ENCODE results near the gene UHRF2. TPM values are rescaled to one million over a fixed set of nuclear protein-coding genes. Genes with fewer than 3 reads are reported as not detected.

The UHRF2 gene
- total RNA-seq, 2 donors from 2014 or later, result 15.2 TPM

GRCh38 chr9:6417186-6417585 is 4.2 kb downstream of the UHRF2 start:
- H3K36me3 ChIP-seq, result no peaks in the 10 kb centered on the region
- TF ChIP-seq CTCF (IDR thresholded peaks at IDR 0.05), result no peak
- H3K4me3 ChIP-seq, result no peak overlapping the region
- H3K27me3 ChIP-seq, result no peaks in the 10 kb centered on the region
- DNase-seq (ENCODE audit: low spot score), result no peak
- H3K4me1 ChIP-seq, result peaks cover 0 to 41% of the 10 kb centered on the region in 2 donors
- H3K9me3 ChIP-seq, result no peaks in the 10 kb centered on the region
- no peak overlapping the region for H3K27ac ChIP-seq

- Histone ChIP-seq H3K9me3 (no peaks in the 10 kb centered on the region), H3K4me3 (no peak overlapping the region), H3K4me1 (peaks cover 0 to 38% of the 10 kb centered on the region in 2 donors), H3K27ac (no peak overlapping the region), H3K36me3 (no peaks in the 10 kb centered on the region), H3K27me3 (no peaks in the 10 kb centered on the region)
- no peak for TF ChIP-seq CTCF (IDR thresholded peaks at IDR 0.05)
- DNase-seq (ENCODE audit: low spot score), result no peak
Measured at GRCh38 chr9:6418764-6419163, 5.8 kb downstream of the UHRF2 start.

GRCh38 chr9:6424940-6425339 is 11.9 kb downstream of the UHRF2 start:
- H3K9me3 ChIP-seq, result no peaks in the 10 kb centered on the region
- TF ChIP-seq CTCF (IDR thresholded peaks at IDR 0.05), result no peak
- no peaks in the 10 kb centered on the region for H3K36me3 ChIP-seq
- no peak overlapping the region for H3K27ac ChIP-seq
- no peak for DNase-seq (ENCODE audit: low spot score)
- no peak overlapping the region for H3K4me3 ChIP-seq
- peaks cover 0 to 17% of the 10 kb centered on the region in 2 donors for H3K4me1 ChIP-seq
- H3K27me3 ChIP-seq, result no peaks in the 10 kb centered on the region

GRCh38 chr9:6426117-6426516 is 13.1 kb downstream of the UHRF2 start:
- Histone ChIP-seq H3K4me3 (no peak overlapping the region), H3K27me3 (no peaks in the 10 kb centered on the region), H3K27ac (no peak overlapping the region), H3K9me3 (no peaks in the 10 kb centered on the region), H3K4me1 (peaks cover 0 to 21% of the 10 kb centered on the region in 2 donors), H3K36me3 (no peaks in the 10 kb centered on the region)
- DNase-seq (ENCODE audit: low spot score), result no peak
- no peak for TF ChIP-seq CTCF (IDR thresholded peaks at IDR 0.05)

- H3K27ac ChIP-seq, result no peak overlapping the region
Measured at GRCh38 chr9:6428940-6429889, 16.2 kb downstream of the UHRF2 start.

More at GRCh38 chr9:6428940-6429889, 16.2 kb downstream of the UHRF2 start:
- peaks cover under 1% of the 10 kb centered on the region for H3K36me3 ChIP-seq
- H3K4me1 ChIP-seq, result peaks cover 0 to 25% of the 10 kb centered on the region in 2 donors
- no peak for TF ChIP-seq CTCF (IDR thresholded peaks at IDR 0.05)
- H3K27me3 ChIP-seq, result no peaks in the 10 kb centered on the region
- no peak overlapping the region for H3K4me3 ChIP-seq
- no peaks in the 10 kb centered on the region for H3K9me3 ChIP-seq
- DNase-seq (ENCODE audit: low spot score), result no peak

Measured in right atrium auricular region (tissue), 2 donors.